ENCODE results near the gene NEAT1. TPM values are rescaled to one million over a fixed set of nuclear protein-coding genes. Genes with fewer than 3 reads are reported as not detected.

NEAT1 gene
- total RNA-seq, 4 donors from 2014 or later, result 30.6 to 705 (median 357) TPM

DNA sequence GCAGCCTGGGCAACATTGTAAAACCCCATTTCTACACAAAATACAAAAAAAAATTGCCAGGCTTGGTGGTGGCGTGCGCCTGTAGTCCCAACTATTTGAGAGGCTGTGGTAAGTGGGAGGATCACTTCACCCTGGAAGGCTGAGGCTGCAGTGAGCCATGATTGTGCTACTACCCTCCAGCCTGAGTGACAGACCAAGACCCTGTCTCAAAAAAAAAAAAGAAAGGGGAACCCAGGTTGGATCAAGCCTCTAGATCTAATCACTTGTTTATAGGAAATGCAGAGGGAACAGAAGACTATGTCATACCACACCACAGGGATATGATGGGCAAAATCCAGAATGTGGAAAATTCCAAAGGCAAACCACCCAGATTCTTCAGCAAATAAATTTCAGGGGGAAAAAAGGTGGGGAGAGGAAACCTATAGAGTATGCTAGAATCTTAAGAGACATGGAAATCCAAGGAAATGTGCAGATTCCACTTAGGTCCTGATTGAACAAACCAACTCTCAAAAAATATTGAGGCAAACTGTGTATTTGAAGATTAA, 59.8 kb downstream of the NEAT1 start:
- peak overlapping the region; percentile 4 to 100 (median 72) for H3K27ac ChIP-seq
- WGBS, 2 donors, result 91 to 100% methylated on average over 2 of the region's 2 CpGs
- no peaks in the 10 kb centered on the region for H3K36me3 ChIP-seq
- H3K9me3 ChIP-seq, result no peaks in the 10 kb centered on the region
- intact Hi-C loops (cut with DNase I), result no loop called here
- H3K4me1 ChIP-seq, result peaks cover 43 to 74% (median 67%) of the 10 kb centered on the region in 3 donors
- DNase-seq, result no peak
- TF ChIP-seq, protein P1, sequence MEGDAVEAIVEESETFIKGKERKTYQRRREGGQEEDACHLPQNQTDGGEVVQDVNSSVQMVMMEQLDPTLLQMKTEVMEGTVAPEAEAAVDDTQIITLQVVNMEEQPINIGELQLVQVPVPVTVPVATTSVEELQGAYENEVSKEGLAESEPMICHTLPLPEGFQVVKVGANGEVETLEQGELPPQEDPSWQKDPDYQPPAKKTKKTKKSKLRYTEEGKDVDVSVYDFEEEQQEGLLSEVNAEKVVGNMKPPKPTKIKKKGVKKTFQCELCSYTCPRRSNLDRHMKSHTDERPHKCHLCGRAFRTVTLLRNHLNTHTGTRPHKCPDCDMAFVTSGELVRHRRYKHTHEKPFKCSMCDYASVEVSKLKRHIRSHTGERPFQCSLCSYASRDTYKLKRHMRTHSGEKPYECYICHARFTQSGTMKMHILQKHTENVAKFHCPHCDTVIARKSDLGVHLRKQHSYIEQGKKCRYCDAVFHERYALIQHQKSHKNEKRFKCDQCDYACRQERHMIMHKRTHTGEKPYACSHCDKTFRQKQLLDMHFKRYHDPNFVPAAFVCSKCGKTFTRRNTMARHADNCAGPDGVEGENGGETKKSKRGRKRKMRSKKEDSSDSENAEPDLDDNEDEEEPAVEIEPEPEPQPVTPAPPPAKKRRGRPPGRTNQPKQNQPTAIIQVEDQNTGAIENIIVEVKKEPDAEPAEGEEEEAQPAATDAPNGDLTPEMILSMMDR (IDR thresholded peaks at IDR 0.05), result no peak
- TF ChIP-seq POLR2A (IDR thresholded peaks at IDR 0.05), result no peak
- H3K4me3 ChIP-seq, result no peak overlapping the region
- H3K27me3 ChIP-seq, result no peaks in the 10 kb centered on the region

DNA sequence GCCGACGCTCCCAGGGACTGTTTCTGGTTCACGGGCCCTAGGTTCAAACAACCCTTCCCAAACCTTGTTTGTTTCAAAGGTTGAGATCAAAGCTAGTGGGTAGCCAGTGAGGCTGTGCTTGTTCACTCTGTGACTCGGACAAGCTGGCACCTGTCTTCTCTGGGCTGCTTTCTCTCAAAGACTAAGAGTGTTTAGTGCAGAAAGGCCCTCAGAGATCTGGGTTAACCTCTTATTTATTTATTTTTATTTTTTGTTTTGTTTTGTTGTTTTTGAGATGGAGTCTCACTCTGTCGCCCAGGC, 63.3 kb downstream of the NEAT1 start:
- H3K27me3 ChIP-seq, result no peaks in the 10 kb centered on the region
- WGBS, 2 donors, result 31 to 52% methylated on average over 5 of the region's 5 CpGs
- no peaks in the 10 kb centered on the region for H3K9me3 ChIP-seq
- no peak for DNase-seq
- H3K4me3 ChIP-seq, result no peak overlapping the region
- no peaks in the 10 kb centered on the region for H3K36me3 ChIP-seq
- H3K4me1 ChIP-seq, result peaks cover 50 to 73% (median 68%) of the 10 kb centered on the region in 3 donors
- intact Hi-C loops (cut with DNase I), result no loop called here
- peak overlapping the region; percentile 95 to 100 (median 97) for H3K27ac ChIP-seq
- TF ChIP-seq, protein P1 (IDR thresholded peaks at IDR 0.05), result no peak
- no peak for TF ChIP-seq POLR2A (IDR thresholded peaks at IDR 0.05)

DNA sequence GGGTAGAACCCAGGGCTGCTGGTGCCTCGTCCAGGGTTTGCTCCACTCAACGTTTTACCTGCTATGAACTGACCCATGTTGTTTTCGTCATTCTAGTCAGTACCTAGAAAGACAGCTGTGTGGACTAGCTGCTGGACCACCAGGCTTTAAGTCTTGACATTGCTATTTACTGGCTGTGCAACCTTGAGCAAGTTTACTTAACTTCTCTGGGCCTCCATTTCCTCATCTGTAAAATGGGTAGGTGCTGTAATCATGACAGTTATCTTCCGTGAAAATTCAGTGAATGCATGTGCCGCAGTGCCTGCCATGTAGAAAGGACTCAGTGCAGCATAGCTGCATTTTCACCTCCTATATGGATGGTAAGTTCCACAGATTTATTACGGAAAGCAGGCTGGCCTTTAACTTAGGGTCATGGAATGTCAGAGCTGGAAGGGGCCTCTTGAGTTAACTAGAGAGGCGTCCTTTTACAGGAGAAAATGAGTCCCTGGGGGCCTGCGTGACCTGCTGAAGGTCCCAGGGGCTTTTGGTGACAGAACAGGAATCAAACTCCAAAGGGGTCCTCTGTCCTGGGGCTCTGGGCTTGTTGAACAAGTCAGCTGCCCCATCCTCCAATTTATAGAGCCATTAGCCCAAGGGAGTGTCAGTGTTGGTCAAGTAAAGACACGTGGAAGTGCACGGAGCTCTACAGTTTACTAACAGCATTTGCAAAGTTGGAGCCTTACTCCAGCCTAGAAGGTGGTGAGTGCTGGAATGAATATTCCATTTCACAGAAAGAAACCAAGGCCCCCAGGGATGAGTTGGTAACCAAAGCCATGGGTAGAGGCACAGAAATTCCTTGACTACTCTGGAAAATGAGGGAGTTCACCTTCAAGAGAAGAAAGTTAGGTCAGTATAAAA, 64.2 kb downstream of the NEAT1 start:
- intact Hi-C loops (cut with DNase I), result no loop called here
- no peak for DNase-seq
- no peaks in the 10 kb centered on the region for H3K9me3 ChIP-seq
- no peaks in the 10 kb centered on the region for H3K36me3 ChIP-seq
- TF ChIP-seq POLR2A (IDR thresholded peaks at IDR 0.05), result no peak
- TF ChIP-seq, protein P1 (IDR thresholded peaks at IDR 0.05), result no peak
- no peaks in the 10 kb centered on the region for H3K27me3 ChIP-seq
- H3K4me1 ChIP-seq, result peaks cover 55 to 73% (median 68%) of the 10 kb centered on the region in 3 donors
- WGBS, 2 donors, result 61 to 70% methylated on average over 8 to 10 of the region's 10 CpGs
- no peak overlapping the region for H3K4me3 ChIP-seq
- H3K27ac ChIP-seq, result peak overlapping the region; percentile 95 to 100 (median 97)

DNA sequence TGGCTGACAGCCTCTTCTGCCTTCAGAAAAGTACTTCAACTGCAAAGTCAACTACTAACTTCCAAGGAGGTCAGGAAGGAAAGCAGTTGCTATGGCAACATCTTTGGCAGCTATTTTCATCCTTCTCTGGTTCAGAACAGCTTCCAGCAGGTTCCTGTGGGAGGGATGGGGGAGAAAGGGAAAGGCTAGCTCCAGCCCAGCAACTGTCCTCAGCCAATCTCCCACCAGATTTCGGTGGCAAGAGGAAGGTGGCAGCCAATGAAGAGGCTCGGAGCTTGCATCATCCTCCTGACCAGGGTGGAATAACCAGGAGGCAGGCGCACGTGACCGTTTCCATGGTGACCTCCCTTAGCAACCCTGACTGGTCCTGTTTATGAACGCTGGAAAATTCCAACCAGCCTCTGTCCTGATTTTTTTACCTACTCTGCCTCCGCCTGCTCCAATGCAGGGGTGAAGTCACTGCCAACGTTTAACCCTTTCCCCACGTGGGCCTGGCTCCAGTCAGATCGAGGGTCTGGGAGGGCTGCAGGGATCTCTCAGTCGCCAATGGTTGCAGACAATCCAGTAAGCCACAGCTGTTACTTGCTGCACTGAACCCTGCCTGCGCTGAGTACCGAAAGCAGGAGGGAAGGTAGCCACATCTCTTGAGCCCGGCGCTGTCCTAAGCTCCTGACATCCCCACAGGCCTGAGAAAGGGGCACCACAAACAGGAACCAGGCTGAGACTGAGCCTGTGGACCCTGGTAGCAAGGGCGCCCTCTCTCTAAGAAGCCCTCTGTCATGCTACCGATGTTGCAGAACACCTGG, 65.1 kb downstream of the NEAT1 start:
- intact Hi-C loops (cut with DNase I), result no loop called here
- peak overlapping the region in 2 of 4 donors; percentile 12 to 51 for H3K4me3 ChIP-seq

More for the DNA sequence above, 65.1 kb downstream of the NEAT1 start:
- DNase-seq, result peak; percentile 72
- WGBS, 2 donors, result 9 to 26% methylated on average over 5 to 14 of the region's 17 CpGs
- Histone ChIP-seq H3K9me3 (no peaks in the 10 kb centered on the region), H3K36me3 (no peaks in the 10 kb centered on the region), H3K27ac (peak overlapping the region; percentile 95 to 100 (median 97)), H3K4me1 (peaks cover 63 to 79% (median 75%) of the 10 kb centered on the region in 3 donors), H3K27me3 (no peaks in the 10 kb centered on the region)
- TF ChIP-seq POLR2A (IDR thresholded peaks at IDR 0.05), result peak in 2 of 4 donors; percentile 19
- TF ChIP-seq, protein P1 (IDR thresholded peaks at IDR 0.05), result peak in 1 of 6 experiments; percentile 3

Measured in esophagus squamous epithelium (tissue), 5 donors.